GM18870 (cell line): ENCODE measurements around the gene ZNF335.
A peak's percentile ranks its signal among the peaks of the same experiment; 100 is the strongest.

ENCODE experiments used
- ATAC-seq: cut with Tn5 transposase; IDR thresholded peaks from one replicate; pipeline ENCODE4 v1.9.1; 2021; ENCODE audit warnings: moderate library complexity; ENCODE audit not compliant: unreplicated experiment

The ZNF335 gene, protein sequence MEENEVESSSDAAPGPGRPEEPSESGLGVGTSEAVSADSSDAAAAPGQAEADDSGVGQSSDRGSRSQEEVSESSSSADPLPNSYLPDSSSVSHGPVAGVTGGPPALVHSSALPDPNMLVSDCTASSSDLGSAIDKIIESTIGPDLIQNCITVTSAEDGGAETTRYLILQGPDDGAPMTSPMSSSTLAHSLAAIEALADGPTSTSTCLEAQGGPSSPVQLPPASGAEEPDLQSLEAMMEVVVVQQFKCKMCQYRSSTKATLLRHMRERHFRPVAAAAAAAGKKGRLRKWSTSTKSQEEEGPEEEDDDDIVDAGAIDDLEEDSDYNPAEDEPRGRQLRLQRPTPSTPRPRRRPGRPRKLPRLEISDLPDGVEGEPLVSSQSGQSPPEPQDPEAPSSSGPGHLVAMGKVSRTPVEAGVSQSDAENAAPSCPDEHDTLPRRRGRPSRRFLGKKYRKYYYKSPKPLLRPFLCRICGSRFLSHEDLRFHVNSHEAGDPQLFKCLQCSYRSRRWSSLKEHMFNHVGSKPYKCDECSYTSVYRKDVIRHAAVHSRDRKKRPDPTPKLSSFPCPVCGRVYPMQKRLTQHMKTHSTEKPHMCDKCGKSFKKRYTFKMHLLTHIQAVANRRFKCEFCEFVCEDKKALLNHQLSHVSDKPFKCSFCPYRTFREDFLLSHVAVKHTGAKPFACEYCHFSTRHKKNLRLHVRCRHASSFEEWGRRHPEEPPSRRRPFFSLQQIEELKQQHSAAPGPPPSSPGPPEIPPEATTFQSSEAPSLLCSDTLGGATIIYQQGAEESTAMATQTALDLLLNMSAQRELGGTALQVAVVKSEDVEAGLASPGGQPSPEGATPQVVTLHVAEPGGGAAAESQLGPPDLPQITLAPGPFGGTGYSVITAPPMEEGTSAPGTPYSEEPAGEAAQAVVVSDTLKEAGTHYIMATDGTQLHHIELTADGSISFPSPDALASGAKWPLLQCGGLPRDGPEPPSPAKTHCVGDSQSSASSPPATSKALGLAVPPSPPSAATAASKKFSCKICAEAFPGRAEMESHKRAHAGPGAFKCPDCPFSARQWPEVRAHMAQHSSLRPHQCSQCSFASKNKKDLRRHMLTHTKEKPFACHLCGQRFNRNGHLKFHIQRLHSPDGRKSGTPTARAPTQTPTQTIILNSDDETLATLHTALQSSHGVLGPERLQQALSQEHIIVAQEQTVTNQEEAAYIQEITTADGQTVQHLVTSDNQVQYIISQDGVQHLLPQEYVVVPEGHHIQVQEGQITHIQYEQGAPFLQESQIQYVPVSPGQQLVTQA (N-terminal part only)

DNA sequence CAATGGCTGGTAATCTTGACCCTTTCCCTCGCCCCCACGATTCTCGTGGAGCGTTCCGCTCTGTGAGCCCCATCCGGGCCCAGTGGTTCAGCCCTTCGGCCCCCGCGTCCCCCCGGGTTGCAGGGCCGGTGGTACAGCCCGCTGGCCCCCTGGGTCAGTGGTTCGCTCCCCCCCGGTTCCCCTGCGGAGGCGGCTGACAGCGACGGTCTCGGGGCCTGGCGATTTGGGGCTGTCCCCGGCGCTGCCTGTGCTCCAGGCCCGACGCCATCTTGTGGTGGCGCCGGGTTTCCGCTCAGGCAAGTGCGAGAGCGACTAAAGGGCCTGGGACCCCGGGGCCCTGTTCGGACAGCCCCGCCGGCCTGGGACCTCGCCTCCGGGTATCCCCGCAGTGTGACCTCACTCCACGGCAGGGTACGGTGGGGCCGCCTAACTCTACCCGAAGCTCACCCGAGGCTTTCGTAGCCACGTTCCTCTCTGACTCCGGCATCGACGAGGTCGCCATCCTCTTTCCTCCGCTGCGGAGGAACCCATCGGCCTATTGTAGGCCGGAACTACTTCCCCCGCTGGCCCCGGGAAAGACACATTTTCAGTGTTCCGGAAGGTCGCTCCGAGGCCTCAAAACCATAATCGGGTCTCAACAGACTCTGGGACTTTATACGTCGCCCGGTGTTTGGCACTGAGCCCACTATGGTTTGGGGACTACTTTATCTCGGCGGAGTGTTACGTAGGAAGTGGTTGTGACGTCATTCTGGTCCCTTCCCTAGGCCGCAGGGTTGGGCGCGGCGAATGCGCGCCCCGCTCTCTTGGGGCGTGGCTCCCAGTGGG lies at the start of gene ZNF335:
ZNF335 (minus strand) TSS at position 529 of the 825 bp plus-strand sequence. CDS start 793 bp downstream, outside the sequence.
- peak; percentile 64 for ATAC-seq

DNA sequence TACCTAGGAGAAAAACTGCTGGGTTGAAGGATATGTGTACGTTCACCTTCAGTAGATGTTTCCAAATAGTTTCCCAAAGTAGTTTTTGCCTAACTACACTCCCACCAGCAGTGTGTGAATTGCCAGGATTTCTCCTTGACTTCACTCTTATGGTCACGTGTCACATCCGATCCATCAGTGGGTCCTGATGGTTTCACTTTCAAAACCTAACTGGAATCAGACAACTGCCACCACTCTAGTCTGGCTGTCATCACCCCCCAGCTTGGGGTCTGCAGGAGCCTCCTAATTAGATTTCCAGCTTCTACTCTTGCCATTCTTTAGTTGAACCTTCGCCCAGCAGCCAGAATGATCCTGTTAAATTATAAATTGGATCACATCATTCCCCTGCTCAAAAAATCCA lies 48.6 kb upstream of the ZNF335 start:
- no peak for ATAC-seq

DNA sequence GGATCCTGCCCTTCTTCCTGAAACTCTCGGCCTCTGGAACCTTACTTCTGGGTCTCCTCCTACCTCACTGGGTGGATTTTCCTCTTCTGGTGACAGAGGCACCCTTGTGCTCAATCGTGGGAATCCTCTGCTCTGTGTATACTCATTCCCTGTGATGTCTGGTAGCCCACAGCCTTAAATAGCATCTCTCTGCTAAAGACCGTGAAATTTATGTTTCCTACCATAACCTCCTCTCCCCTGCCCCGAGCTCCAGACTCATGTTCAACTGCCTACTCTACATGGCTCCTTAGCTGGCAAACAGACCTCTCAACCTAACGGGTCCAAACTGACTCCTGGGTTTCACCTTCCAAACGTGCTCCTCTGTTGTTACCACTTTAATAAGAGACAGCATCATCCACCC lies 46.6 kb upstream of the ZNF335 start:
- no peak for ATAC-seq

DNA sequence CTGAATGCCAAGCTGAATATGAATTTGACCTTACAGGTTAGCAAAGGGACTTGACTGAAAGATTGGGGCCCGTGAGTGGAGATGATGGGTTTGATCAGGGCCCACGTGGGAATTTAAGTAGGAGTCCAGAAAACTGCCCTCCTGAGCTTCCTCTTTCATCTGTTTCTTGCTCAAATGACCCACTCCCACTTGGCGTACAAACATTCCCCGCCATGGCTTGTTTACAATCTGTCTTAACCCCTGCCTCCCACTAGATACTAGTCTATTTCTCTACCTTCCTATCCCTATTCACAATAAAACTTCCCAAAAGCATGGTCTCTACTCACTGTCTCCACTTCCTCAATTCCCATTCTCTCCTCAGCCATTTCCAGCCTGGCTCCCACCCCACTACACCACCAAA lies 46.1 kb upstream of the ZNF335 start:
- no peak for ATAC-seq

DNA sequence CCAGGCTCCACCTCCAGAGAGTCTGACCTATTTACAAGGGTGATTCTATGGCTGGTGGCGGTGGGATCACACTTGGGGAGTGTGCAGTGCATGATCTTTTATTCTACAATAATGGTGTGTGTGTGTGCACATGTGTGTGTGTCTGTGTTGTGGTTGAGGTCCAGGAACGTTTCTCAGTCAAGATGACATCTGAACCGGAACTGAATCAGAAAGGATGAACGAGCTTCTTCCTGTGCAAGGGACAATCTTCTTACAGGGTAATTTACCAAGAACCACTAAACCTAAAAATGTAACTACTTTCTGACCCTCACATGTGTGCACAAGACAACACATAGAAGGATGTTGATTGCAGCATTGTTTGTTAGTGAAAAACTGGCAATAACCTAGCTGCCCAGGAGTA lies 45.3 kb upstream of the ZNF335 start:
- no peak for ATAC-seq

DNA sequence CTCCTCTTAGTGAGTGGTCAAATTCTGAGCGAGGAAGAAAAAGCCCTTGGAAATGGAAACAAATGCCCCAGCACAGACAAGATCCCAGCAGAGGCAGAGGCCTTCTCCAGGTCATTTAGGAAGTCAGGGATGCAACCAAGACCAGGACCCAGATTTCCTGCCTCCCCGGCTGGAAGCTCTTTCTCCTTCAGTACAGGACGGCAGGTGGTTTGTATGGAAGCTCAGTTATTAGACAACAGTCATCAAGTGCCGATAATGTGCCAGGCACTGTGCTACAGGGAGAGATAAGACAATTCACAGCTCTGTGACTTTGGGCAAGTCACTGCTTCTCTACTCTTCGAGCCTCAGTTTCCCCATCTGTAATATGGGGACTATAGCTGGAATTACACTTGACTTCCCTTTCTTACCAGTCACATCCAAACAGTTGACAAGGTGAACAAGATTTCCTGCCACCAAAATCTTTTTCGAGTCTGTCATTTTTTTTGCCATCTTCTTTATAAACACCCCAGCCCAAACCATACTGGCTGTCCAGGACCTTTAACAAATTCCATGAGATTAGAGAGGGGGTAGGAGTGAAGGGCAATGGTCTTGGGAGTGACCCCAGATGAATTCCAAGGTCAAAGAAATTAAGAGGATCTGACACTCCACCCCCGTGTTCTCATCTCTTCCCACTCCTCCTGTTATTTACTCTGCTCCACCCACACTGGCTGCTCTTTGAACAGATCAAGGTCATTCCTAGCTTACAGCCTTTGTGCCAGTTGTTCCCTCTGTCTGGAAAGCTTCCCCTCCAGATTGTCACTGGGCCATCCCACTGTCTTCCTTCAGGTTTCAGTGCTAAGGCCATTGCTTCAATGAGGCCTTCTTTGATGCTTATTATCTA lies 42.8 kb upstream of the ZNF335 start:
- no peak for ATAC-seq

DNA sequence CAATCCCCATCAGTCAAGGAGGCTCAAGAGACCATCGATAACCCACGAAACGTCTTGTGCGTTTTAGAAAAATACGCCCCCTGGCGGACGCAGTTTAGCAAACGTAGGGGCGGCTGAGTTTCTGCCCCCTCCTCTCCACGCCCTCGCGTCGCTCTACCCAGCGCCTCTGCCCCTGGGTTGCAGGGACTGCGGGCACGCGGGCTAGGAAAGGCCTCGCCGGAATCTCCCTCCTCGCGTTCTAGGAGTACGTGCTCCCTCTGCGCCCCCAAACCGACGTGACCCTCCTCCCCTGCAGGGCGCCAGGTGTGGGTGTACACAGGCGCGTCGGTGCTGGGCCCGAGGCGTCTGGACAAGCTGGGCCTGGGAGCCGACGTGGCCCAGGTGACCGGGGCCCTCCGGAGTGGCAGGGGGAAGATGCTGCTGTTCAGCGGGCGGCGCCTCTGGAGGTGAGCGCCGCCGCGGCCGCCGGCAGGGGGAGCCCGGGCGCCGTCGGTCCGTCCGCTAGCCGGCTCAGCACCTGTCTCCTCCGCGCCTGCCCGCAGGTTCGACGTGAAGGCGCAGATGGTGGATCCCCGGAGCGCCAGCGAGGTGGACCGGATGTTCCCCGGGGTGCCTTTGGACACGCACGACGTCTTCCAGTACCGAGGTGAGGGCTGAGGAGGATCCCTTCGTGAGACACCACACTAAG lies 42.0 kb upstream of the ZNF335 start:
- ATAC-seq, result no peak

DNA sequence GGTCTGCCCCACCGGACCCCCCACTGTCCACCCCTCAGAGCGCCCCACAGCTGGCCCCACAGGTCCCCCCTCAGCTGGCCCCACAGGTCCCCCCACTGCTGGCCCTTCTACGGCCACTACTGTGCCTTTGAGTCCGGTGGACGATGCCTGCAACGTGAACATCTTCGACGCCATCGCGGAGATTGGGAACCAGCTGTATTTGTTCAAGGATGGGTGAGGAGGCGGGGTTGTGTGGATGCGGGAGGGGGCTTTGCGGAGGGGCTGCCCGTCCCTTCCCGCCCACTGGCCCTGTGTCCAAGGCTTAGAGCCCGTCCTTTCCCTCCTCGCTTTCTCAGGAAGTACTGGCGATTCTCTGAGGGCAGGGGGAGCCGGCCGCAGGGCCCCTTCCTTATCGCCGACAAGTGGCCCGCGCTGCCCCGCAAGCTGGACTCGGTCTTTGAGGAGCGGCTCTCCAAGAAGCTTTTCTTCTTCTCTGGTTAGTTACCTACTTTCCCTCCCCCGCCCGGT lies 41.4 kb upstream of the ZNF335 start:
- ATAC-seq, result no peak

DNA sequence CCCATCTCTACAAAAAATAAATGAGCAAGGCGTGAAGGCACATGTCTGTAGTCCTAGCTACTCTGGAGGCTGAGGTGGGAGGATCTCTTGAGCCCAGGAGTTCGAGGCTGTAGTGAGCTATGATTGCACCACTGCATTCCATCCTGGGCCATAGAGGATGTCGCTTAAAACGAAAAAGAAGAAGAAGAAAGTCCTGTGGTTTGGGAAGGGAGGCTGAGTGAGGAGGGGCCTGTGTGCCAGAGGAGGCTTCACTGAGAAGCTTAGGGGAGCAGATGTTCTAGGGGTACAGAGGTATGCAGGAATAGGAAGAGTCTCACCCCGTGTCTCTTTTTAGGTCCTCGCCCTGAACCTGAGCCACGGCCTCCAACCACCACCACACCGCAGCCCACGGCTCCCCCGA lies 40.9 kb upstream of the ZNF335 start:
- ATAC-seq, result no peak

DNA sequence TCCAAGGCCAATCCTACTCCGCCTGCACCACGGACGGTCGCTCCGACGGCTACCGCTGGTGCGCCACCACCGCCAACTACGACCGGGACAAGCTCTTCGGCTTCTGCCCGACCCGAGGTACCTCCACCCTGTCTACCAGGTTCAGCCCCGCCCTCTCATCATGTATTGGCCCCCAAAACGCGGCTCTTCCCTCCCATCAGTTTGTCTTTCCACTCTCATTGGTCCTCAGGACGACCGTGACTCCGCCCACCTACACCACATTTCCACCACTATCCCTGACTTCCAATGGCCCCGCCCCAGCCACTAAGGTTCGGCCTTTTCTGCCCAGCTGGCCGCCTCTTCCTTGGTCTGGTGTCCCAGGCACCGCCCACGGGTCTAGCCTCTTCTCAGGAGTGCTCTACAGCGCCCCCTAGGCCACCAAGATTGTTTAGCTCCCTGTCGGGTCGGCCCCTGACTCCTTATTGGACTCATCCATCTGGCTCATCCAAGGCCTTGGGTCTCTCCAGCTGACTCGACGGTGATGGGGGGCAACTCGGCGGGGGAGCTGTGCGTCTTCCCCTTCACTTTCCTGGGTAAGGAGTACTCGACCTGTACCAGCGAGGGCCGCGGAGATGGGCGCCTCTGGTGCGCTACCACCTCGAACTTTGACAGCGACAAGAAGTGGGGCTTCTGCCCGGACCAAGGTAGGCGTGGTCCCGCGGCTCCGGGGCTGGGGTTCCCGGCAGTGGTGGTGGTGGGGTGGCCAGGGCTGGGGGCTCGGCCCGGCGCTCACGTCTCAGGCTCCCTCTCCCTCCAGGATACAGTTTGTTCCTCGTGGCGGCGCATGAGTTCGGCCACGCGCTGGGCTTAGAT lies 39.9 kb upstream of the ZNF335 start:
- ATAC-seq, result no peak

DNA sequence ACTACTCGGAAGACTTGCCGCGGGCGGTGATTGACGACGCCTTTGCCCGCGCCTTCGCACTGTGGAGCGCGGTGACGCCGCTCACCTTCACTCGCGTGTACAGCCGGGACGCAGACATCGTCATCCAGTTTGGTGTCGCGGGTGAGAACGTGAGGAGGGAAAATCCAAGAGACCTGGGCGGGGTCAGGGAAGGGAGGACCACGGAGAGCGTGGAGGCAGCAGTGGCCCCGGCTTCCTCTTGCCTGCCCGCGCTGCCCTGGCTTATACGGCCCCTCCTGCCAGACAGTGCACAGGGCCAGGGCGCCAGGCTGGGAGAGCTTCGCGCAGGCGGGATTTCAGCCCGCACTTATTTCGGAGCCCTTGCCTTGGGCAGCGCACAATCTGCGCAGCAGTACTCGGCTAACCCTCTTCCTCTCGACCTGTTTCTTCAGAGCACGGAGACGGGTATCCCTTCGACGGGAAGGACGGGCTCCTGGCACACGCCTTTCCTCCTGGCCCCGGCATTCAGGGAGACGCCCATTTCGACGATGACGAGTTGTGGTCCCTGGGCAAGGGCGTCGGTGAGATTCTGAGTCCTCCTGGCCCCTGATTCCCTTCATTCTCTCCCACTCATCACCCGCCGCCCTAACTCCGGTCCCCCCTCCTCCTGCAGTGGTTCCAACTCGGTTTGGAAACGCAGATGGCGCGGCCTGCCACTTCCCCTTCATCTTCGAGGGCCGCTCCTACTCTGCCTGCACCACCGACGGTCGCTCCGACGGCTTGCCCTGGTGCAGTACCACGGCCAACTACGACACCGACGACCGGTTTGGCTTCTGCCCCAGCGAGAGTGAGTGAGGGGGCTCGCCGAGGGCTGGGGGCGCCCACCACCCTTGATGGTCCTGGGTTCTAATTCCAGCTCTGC lies 38.7 kb upstream of the ZNF335 start:
- no peak for ATAC-seq

DNA sequence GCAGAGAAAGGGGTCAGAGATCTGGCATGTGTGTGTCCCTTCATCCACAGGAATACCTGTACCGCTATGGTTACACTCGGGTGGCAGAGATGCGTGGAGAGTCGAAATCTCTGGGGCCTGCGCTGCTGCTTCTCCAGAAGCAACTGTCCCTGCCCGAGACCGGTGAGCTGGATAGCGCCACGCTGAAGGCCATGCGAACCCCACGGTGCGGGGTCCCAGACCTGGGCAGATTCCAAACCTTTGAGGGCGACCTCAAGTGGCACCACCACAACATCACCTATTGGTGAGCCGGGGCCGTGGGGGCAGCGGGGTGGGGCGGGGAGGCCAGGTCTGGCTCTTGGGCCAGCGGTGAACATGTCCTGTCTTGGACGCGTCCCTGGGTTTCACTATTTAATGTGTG lies 37.8 kb upstream of the ZNF335 start:
- ATAC-seq, result no peak

DNA sequence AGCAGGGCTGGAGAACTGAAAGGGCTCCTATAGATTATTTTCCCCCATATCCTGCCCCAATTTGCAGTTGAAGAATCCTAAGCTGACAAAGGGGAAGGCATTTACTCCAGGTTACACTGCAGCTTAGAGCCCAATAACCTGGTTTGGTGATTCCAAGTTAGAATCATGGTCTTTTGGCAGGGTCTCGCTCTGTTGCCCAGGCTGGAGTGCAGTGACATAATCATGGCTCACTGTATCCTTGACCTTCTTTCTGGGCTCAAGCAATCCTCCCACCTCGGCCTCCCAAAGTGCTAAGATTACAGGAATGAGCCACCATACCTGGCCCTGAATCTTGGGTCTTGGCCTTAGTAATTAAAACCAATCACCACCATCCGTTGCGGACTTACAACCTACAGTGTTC lies 35.7 kb upstream of the ZNF335 start:
- no peak for ATAC-seq

DNA sequence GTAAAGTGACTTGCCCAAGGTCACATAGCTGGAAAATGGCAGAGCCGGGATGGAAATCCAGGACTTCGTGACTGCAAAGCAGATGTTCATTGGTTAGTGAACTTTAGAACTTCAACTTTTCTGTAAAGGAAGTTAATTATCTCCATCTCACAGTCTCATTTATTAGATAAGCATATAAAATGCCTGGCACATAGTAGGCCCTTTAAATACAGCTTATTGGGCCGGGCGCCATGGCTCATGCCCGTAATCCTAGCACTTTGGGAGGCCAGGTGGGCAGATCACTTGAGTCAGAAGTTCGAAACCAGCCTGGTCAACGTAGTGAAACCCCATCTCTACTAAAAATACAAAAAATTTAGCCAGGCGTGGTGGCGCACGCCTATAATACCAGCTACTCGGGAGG lies 35.0 kb upstream of the ZNF335 start:
- ATAC-seq, result no peak

DNA sequence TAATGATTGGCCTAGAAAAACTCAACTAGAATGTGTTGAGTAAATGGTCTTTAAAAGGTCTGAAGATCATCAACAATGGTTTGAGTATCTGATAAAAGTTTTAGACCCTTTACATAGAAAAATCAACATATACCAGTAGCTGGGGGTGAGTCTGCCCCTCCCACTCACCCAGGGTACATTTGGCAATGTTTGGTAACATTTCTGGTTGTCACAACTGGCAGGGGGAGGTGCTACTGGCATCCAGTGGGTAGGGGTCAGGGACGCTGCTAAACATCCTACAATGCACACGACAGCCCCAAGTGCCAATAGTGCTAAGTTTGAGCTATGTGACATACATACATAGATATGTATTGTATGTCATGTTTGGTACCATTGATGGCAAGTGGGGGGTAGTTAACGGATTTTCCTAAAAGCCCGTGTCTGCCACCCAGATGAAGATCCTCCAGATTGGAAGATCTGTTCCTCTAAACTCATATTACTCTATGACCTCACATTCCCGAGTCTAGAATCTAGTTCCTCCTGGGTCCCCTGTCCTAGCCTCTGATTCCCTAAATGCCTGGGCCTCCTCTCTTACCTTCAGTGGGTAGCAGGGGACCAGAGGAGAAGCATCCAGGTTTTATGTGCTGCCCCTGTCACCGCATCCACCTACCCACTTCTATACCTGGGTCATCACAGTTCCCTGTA lies 34.2 kb upstream of the ZNF335 start:
- no peak for ATAC-seq

DNA sequence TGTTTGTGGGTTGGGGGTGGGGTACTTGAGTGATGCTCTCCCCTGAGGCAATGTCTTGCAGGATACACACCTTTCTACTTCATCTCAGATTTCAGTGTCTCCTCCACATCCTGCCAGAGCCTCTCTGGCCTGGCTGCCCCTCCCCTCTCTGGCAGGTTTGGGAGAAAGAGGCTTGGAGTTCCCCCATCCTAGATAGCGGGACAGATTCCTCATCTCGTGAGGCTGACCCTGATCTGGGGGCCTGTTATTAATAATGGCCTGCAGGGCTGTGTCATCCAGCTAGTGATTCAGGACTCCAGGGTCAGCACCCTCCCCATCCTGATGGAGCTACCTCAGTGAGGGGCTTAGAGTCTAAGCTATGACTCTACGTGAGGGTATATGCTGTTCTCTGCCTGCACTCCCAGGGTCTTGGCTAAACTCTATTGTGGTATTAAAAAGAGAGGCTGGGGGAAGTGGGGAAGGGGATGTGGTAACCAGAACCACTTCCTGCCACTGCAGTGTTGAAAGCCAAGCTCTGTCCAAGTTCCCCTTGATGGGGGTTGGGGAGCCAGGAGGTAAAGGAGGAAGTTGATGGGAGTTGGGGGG lies 33.0 kb upstream of the ZNF335 start:
- no peak for ATAC-seq
